GM12878 (cell line): ENCODE data around the gene SESN1. TPM values are rescaled to one million over a fixed set of nuclear protein-coding genes. Genes with fewer than 3 reads are reported as not detected.

Experiments used
- CBFB ChIP-seq: IDR thresholded peaks from 2 replicates; pipeline ENCODE4 v1.6.1; 2016; ENCODE audit warnings: antibody characterized with exemption, low read depth
- CHD1 ChIP-seq: IDR thresholded peaks from 2 replicates; pipeline ENCODE4 v1.6.1; 2012; ENCODE audit warnings: low read depth, low read length, improper control_type of control experiment
- CHD2 ChIP-seq: IDR thresholded peaks from 2 replicates; pipeline ENCODE4 v1.6.1; 2011; ENCODE audit warnings: low read depth, low read length, improper control_type of control experiment, borderline replicate concordance
- NFYA ChIP-seq: IDR thresholded peaks from 2 replicates; pipeline ENCODE4 v1.6.1; 2011; ENCODE audit warnings: low read depth, mild to moderate bottlenecking, low read length, improper control_type of control experiment, borderline replicate concordance
- NR2C2 ChIP-seq: IDR thresholded peaks from 2 replicates; pipeline ENCODE4 v1.6.1; 2011; ENCODE audit warnings: borderline replicate concordance, low read depth; ENCODE audit not compliant: control insufficient read depth, insufficient read length
- STAT3 ChIP-seq: IDR thresholded peaks from 2 replicates; pipeline ENCODE4 v1.6.1; 2011; ENCODE audit warnings: low read depth, low read length, improper control_type of control experiment
- TCF7 ChIP-seq: IDR thresholded peaks from 2 replicates; pipeline ENCODE4 v1.6.1; 2014; ENCODE audit warnings: antibody characterized with exemption, borderline replicate concordance
- polyA plus RNA-seq, 11 experiments: library from polyadenylated mRNA; depleted of rRNA in 4 of 11; unstranded in 6 of 11; stranded (reverse) in 5 of 11; fragments of >200 nt; fragmentation: Nextera tagmentation in 4 of 11; fragmentation: Illumina TruSeq in 1 of 11; extraction: Ambion mirVana in 4 of 11; extraction: Trizol in 1 of 11; gene quantifications; 1 replicate in 1 of 11; 2 replicates in 10 of 11; pipeline versions ENCODE4 v1.2.1 to v1.2.3, GENCODE V29; 2011 to 2016; ENCODE audit warnings: inconsistent platforms in 2 of 11, missing spikeins in 2 of 11, low read depth in 1 of 11
- total RNA-seq, 4 experiments: library from RNA; depleted of rRNA in 3 of 4; stranded (reverse); fragments of >200 nt in 3 of 4; fragmentation: Illumina TruSeq in 1 of 4; extraction: Trizol in 1 of 4; gene quantifications; 2 replicates each; pipeline versions ENCODE4 v1.2.1 to v1.2.3, GENCODE V29; 2013 to 2021
- TF ChIP-seq, protein P1 (sequence below): IDR thresholded peaks from 2 replicates; pipeline ENCODE4 v1.6.1; 2012; ENCODE audit warnings: low read depth, low read length, improper control_type of control experiment
- TF ChIP-seq, protein P2 (sequence below): fragments of 450-650 bp; IDR thresholded peaks from 2 replicates; pipeline ENCODE4 v1.6.1; 2017; ENCODE audit warnings: antibody characterized with exemption, mild to moderate bottlenecking, moderate library complexity

Gene SESN1
- total and polyA plus RNA-seq, 10 of the 15 experiments (the other 5 are each of a cell fraction or from before 2014, with no cell fraction given), result 1.3 to 13.0 (median 3.3) TPM

DNA sequence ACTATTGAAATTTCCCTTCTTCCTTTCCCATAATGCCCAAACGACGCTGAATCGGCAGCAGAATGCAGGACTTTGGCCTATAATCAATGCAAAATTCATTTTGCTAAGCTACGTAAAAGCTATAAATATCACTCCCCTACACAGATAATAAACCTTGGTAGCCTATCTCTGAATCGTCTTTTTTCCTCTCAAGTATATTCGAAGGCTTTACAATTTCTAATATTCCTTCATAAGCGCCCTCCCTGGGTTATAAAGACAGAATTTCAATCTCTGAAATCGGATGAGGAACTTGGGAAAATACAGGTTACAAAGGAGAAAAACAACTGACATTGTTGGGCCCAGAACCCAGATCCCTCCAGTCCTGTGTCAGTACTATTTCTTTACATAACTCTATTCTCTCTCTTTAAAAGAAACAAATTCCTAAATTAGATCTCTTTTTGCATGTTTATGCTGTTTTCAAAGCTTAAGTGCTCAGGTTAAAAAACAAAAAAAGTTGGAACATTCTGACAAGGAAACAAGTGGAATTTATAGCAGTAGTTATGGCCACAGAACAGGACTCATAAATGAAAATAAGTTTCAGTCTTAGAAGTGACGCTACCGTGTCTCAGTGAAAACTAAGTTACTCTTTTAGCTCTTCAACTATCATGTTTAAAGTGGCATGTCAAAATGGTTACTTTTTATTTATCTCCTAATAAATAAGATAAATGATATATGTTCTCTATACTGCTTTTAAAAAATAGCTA lies 84.5 kb downstream of the SESN1 start (continued):
- TF ChIP-seq, protein P1, sequence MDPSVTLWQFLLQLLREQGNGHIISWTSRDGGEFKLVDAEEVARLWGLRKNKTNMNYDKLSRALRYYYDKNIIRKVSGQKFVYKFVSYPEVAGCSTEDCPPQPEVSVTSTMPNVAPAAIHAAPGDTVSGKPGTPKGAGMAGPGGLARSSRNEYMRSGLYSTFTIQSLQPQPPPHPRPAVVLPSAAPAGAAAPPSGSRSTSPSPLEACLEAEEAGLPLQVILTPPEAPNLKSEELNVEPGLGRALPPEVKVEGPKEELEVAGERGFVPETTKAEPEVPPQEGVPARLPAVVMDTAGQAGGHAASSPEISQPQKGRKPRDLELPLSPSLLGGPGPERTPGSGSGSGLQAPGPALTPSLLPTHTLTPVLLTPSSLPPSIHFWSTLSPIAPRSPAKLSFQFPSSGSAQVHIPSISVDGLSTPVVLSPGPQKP, result no peak
- no peak for TF ChIP-seq TCF7
- TF ChIP-seq CBFB, result no peak
- no peak for TF ChIP-seq NR2C2
- TF ChIP-seq, protein P2, sequence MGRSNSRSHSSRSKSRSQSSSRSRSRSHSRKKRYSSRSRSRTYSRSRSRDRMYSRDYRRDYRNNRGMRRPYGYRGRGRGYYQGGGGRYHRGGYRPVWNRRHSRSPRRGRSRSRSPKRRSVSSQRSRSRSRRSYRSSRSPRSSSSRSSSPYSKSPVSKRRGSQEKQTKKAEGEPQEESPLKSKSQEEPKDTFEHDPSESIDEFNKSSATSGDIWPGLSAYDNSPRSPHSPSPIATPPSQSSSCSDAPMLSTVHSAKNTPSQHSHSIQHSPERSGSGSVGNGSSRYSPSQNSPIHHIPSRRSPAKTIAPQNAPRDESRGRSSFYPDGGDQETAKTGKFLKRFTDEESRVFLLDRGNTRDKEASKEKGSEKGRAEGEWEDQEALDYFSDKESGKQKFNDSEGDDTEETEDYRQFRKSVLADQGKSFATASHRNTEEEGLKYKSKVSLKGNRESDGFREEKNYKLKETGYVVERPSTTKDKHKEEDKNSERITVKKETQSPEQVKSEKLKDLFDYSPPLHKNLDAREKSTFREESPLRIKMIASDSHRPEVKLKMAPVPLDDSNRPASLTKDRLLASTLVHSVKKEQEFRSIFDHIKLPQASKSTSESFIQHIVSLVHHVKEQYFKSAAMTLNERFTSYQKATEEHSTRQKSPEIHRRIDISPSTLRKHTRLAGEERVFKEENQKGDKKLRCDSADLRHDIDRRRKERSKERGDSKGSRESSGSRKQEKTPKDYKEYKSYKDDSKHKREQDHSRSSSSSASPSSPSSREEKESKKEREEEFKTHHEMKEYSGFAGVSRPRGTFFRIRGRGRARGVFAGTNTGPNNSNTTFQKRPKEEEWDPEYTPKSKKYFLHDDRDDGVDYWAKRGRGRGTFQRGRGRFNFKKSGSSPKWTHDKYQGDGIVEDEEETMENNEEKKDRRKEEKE, result no peak
- TF ChIP-seq NFYA, result no peak
- TF ChIP-seq CHD1, result no peak
- TF ChIP-seq STAT3, result no peak
- no peak for TF ChIP-seq CHD2
